ENCODE results near the gene PIN4. TPM values are rescaled to one million over a fixed set of nuclear protein-coding genes. Genes with fewer than 3 reads are reported as not detected.

Gene PIN4
- polyA plus RNA-seq, 1 of the 3 experiments (the other 2 are of a cell fraction): 29.8 TPM

DNA sequence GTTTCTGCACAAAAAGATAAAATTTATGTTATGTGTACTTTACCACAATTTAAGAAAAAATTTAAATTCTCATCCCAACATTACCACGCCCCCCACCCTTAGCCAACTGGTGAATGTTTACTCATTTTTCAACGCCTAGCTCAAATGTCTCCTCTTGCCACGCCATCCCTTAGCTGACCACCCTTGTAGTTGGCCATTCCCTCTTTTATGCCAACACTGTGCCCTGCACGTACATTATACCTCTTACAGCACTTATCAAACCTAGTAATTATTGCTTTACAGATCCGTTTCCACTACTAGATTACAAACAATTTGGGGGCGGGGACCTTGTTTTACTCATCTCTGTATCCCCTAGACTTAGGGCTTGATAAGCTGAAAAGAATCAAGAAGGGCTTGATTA lies 56.6 kb downstream of the PIN4 start:
- Histone ChIP-seq H3K4me2 (peak overlapping the region; percentile 99), H3K27ac (ENCODE audit: low read depth in 2 of 2, low read length in 1 of 2) (peak overlapping the region in 1 of 2 experiments; percentile 32; a peak in 1 of 4 replicates), H3K9ac (peak overlapping the region; percentile 81), H3F3A (replicated peaks; ENCODE audit: insufficient read depth) (peaks cover 21% of the 10 kb centered on the region), H3K9me3 (no peaks in the 10 kb centered on the region), H3K4me1 (ENCODE audit: control insufficient read depth in 1 of 2, insufficient read depth in 2 of 2, low read depth in 1 of 2, low read length in 1 of 2) (peaks cover 5 to 7% of the 10 kb centered on the region in 2 experiments; a peak in 2 of 4 replicates), H2AFZ (ENCODE audit: low read depth) (peak overlapping the region; percentile 78; the same call in 1 of the 2 replicates), H3K36me3 (replicated peaks in 1 of 2; ENCODE audit: control insufficient read depth in 1 of 2, insufficient read depth in 2 of 2, low read length in 1 of 2) (no peaks in the 10 kb centered on the region), H3K9me2 (no peaks in the 10 kb centered on the region), H3K4me3 (ENCODE audit: low read depth in 2 of 2, low read length in 1 of 2) (peak overlapping the region; percentile 57 to 81), H3K27me3 (ENCODE audit: insufficient read depth) (no peaks in the 10 kb centered on the region), H4K20me1 (ENCODE audit: insufficient read depth) (no peaks in the 10 kb centered on the region), H3K79me2 (ENCODE audit: insufficient read depth) (peaks cover 50% of the 10 kb centered on the region)
- TF ChIP-seq, protein P1, sequence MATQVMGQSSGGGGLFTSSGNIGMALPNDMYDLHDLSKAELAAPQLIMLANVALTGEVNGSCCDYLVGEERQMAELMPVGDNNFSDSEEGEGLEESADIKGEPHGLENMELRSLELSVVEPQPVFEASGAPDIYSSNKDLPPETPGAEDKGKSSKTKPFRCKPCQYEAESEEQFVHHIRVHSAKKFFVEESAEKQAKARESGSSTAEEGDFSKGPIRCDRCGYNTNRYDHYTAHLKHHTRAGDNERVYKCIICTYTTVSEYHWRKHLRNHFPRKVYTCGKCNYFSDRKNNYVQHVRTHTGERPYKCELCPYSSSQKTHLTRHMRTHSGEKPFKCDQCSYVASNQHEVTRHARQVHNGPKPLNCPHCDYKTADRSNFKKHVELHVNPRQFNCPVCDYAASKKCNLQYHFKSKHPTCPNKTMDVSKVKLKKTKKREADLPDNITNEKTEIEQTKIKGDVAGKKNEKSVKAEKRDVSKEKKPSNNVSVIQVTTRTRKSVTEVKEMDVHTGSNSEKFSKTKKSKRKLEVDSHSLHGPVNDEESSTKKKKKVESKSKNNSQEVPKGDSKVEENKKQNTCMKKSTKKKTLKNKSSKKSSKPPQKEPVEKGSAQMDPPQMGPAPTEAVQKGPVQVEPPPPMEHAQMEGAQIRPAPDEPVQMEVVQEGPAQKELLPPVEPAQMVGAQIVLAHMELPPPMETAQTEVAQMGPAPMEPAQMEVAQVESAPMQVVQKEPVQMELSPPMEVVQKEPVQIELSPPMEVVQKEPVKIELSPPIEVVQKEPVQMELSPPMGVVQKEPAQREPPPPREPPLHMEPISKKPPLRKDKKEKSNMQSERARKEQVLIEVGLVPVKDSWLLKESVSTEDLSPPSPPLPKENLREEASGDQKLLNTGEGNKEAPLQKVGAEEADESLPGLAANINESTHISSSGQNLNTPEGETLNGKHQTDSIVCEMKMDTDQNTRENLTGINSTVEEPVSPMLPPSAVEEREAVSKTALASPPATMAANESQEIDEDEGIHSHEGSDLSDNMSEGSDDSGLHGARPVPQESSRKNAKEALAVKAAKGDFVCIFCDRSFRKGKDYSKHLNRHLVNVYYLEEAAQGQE (IDR thresholded peaks at IDR 0.05; ENCODE audit: low read depth, low read length): no peak
- TF ChIP-seq SIN3A (IDR thresholded peaks at IDR 0.05; ENCODE audit: borderline replicate concordance, low read depth, low read length) (no peak), FOXM1 (IDR thresholded peaks at IDR 0.05; ENCODE audit: low read depth) (no peak)
- CTCF ChIA-PET: interaction anchor here (1.0 to 1.5 kb wide), 2 partner anchors 111 to 303 kb away, joined by 3 to 4 read pairs; no protein-coding TSS in a partner anchor
- POLR2A ChIA-PET: interaction anchor here (0.6 to 1.6 kb wide), 3 partner anchors 14 to 57 kb away, joined by 3 to 9 read pairs (median 5); partner anchors contain the start of genes PIN4 and RPS4X
- no peak for DNase-seq
- WGBS (ENCODE audit: low lambda C conversion rate): 31% methylated on average over 6 of the region's 6 CpGs

- H3K4me3 ChIP-seq (ENCODE audit: low read depth in 2 of 2, low read length in 1 of 2): peak within 1 kb of the TSS; percentile 57 to 81
- peak within 1 kb of the TSS; percentile 81 for H3K9ac ChIP-seq
- peaks cover 21% of the 10 kb centered on the region for H3F3A ChIP-seq (replicated peaks; ENCODE audit: insufficient read depth)
- H3K27ac ChIP-seq (ENCODE audit: low read depth in 2 of 2, low read length in 1 of 2): peak within 1 kb of the TSS; percentile 32 to 41; a peak in 3 of 4 replicates
- H3K4me2 ChIP-seq: peak within 1 kb of the TSS; percentile 99
- H2AFZ ChIP-seq (ENCODE audit: low read depth): peak within 1 kb of the TSS; percentile 95; the same call in 1 of the 2 replicates
- no peaks in the 10 kb centered on the region for H3K27me3 ChIP-seq (ENCODE audit: insufficient read depth)
- peak; percentile 98 for DNase-seq
- H3K36me3 ChIP-seq (replicated peaks in 1 of 2; ENCODE audit: control insufficient read depth in 1 of 2, insufficient read depth in 2 of 2, low read length in 1 of 2): no peaks in the 10 kb centered on the region
- no peaks in the 10 kb centered on the region for H4K20me1 ChIP-seq (ENCODE audit: insufficient read depth)
- 2% methylated on average over 32 of the region's 59 CpGs for WGBS (ENCODE audit: low lambda C conversion rate)
- peaks cover 5 to 10% of the 10 kb centered on the region in 2 experiments; a peak in 2 of 4 replicates for H3K4me1 ChIP-seq (ENCODE audit: control insufficient read depth in 1 of 2, insufficient read depth in 2 of 2, low read depth in 1 of 2, low read length in 1 of 2)
- H3K9me2 ChIP-seq: no peaks in the 10 kb centered on the region
- H3K9me3 ChIP-seq: no peaks in the 10 kb centered on the region
- ChIA-PET CTCF (interaction anchor here (1.0 to 1.5 kb wide), 2 partner anchors 111 to 302 kb away, joined by 3 to 4 read pairs; no protein-coding TSS in a partner anchor), POLR2A (interaction anchor here (0.6 to 1.6 kb wide), 3 partner anchors 13 to 58 kb away, joined by 3 to 9 read pairs (median 5); partner anchors contain the start of genes PIN4 and RPS4X)
- peaks cover 43% of the 10 kb centered on the region for H3K79me2 ChIP-seq (ENCODE audit: insufficient read depth)
- TF ChIP-seq RXRA (IDR thresholded peaks at IDR 0.05; ENCODE audit: borderline replicate concordance, low read depth) (no peak), MAX (IDR thresholded peaks at IDR 0.05; ENCODE audit: low read depth) (peak; percentile 97), FOSL2 (IDR thresholded peaks at IDR 0.05; ENCODE audit: borderline replicate concordance, low read depth) (no peak), POLR2AphosphoS5 (IDR thresholded peaks at IDR 0.05; ENCODE audit: low read depth, low read length) (peak; percentile 89), JUND (IDR thresholded peaks at IDR 0.05) (no peak), EP300 (IDR thresholded peaks at IDR 0.05; ENCODE audit: borderline replicate concordance in 1 of 2, low read depth in 1 of 2, low read length in 1 of 2) (no peak)
- TF ChIP-seq, protein P2, sequence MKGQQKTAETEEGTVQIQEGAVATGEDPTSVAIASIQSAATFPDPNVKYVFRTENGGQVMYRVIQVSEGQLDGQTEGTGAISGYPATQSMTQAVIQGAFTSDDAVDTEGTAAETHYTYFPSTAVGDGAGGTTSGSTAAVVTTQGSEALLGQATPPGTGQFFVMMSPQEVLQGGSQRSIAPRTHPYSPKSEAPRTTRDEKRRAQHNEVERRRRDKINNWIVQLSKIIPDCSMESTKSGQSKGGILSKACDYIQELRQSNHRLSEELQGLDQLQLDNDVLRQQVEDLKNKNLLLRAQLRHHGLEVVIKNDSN (IDR thresholded peaks at IDR 0.05; ENCODE audit: borderline replicate concordance, low read depth): no peak
- TF ChIP-seq, protein P1 (IDR thresholded peaks at IDR 0.05; ENCODE audit: low read depth, low read length): no peak
- TF ChIP-seq, protein P3, sequence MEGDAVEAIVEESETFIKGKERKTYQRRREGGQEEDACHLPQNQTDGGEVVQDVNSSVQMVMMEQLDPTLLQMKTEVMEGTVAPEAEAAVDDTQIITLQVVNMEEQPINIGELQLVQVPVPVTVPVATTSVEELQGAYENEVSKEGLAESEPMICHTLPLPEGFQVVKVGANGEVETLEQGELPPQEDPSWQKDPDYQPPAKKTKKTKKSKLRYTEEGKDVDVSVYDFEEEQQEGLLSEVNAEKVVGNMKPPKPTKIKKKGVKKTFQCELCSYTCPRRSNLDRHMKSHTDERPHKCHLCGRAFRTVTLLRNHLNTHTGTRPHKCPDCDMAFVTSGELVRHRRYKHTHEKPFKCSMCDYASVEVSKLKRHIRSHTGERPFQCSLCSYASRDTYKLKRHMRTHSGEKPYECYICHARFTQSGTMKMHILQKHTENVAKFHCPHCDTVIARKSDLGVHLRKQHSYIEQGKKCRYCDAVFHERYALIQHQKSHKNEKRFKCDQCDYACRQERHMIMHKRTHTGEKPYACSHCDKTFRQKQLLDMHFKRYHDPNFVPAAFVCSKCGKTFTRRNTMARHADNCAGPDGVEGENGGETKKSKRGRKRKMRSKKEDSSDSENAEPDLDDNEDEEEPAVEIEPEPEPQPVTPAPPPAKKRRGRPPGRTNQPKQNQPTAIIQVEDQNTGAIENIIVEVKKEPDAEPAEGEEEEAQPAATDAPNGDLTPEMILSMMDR (IDR thresholded peaks at IDR 0.05): no peak
- TF ChIP-seq, protein P4, sequence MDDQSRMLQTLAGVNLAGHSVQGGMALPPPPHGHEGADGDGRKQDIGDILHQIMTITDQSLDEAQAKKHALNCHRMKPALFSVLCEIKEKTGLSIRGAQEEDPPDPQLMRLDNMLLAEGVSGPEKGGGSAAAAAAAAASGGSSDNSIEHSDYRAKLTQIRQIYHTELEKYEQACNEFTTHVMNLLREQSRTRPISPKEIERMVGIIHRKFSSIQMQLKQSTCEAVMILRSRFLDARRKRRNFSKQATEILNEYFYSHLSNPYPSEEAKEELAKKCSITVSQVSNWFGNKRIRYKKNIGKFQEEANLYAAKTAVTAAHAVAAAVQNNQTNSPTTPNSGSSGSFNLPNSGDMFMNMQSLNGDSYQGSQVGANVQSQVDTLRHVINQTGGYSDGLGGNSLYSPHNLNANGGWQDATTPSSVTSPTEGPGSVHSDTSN (IDR thresholded peaks at IDR 0.05): no peak
These were observed 57.3 kb downstream of the PIN4 start, which contains the start of gene ERCC6L for GRCh38 chrX:72238721-72239475. ERCC6L (minus strand) TSS chrX:72239027; CDS start chrX:72238911, 116 bp downstream.
